GM13977 (cell line): Measurements from ENCODE around the gene ACADL.

Experiments used
- DNase-seq: peaks from one replicate; pipeline ENCODE4 v3.0.0; 2012; ENCODE audit warnings: low spot score
- in situ Hi-C: fragments of 300-500 bp; cut with MboI; formaldehyde crosslinking; loops from one replicate; pipeline ENCODE4 v1.12.0; 2022; ENCODE audit warnings: low sequenced_read_pairs, low pct_unique_long_range_greater_than_20kb, mixed read lengths, inconsistent platforms; ENCODE audit not compliant: unreplicated experiment
- TF ChIP-seq, protein P1 (sequence below): IDR thresholded peaks from 2 replicates; pipeline ENCODE4 v1.5.1; 2012; ENCODE audit warnings: mild to moderate bottlenecking, control low read depth; ENCODE audit not compliant: insufficient read depth; ENCODE audit errors: extremely low read depth, missing control alignments

Gene ACADL

GRCh38 chr2:210215120-210215519, 10.1 kb downstream of the ACADL start:
- TF ChIP-seq, protein P1, sequence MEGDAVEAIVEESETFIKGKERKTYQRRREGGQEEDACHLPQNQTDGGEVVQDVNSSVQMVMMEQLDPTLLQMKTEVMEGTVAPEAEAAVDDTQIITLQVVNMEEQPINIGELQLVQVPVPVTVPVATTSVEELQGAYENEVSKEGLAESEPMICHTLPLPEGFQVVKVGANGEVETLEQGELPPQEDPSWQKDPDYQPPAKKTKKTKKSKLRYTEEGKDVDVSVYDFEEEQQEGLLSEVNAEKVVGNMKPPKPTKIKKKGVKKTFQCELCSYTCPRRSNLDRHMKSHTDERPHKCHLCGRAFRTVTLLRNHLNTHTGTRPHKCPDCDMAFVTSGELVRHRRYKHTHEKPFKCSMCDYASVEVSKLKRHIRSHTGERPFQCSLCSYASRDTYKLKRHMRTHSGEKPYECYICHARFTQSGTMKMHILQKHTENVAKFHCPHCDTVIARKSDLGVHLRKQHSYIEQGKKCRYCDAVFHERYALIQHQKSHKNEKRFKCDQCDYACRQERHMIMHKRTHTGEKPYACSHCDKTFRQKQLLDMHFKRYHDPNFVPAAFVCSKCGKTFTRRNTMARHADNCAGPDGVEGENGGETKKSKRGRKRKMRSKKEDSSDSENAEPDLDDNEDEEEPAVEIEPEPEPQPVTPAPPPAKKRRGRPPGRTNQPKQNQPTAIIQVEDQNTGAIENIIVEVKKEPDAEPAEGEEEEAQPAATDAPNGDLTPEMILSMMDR, result no peak
- in situ Hi-C loops, result no loop called here
- DNase-seq, result no peak

- TF ChIP-seq, protein P1, result no peak
- no peak for DNase-seq
- in situ Hi-C loops, result no loop called here
Observed at GRCh38 chr2:210210185-210210584, 15.1 kb downstream of the ACADL start.

DNA sequence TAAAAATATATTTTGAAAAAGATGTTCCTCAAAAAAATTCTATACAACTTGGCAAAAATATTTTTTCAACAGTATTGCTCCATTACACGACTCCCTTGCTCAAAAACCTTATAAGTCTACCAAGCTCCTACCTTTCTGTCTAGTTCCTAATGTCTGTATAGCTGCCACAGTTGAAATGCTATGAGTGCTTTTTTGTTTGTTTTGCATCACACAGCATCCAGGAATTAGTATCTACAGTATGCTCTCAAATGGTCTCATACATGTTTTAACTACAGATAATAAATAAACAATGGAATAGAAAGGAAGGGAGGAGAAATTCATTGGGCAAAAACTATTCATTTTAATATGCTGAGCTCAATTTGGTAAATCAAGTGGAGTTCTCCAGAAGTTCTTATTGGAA, 17.3 kb downstream of the ACADL start:
- in situ Hi-C loops, result no loop called here
- TF ChIP-seq, protein P1, result no peak
- no peak for DNase-seq

DNA sequence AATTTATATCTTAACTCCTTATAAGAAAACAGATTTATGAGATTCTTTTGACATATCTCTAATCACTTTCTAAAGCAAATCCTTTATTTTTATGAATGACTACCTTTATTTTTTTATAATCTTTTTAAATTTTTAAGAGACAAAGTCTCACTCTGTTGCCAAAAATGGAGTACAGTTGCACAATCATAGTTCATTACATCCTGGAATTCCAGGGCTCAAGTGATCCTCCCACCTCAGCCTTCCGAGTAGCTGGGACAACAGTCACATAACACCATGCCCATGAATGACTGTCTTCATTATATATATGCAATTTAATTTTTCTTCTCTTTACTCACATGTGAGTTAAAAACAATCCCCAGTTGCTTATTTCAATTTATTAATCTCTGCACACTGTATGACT, 21.7 kb downstream of the ACADL start:
- in situ Hi-C loops, result no loop called here
- TF ChIP-seq, protein P1, result no peak
- no peak for DNase-seq

DNA sequence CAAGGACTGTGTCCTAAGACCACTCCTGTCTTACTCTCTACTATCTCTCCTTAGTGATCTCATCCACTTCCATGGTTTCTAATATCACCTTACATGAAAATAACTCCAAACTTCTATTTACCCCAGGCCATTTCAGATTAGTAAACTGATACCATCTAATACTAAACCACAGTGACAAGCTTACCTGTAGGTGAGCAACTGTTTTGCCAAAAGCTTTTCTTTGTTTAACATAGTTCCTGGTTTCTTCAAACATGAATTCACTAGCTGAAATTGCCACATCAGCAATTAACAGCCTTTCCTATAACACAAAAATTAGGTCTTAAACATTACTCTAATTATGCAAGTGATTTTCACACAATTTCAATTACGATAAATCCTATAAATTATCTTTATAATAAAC, 22.1 kb downstream of the ACADL start:
- no peak for DNase-seq
- in situ Hi-C loops, result no loop called here
- TF ChIP-seq, protein P1, result no peak

DNA sequence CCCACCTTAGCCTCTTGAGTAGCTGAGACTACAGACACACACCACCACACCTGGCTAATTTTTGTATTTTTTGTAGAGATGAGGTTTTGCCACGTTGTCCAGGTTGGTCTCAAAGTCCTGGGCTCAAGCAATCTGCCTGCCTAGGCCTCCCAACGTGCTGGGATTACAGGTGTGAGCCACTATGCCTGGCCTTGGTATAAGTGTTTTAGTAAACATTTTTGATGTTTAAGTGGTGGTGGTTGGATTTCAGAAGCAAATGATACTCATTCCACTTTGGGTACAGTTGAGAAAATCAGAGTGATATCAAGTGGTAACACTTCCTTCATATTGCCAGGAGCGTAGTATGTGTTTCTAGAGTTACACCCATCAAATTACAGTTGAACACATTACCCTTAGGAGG, 25.4 kb downstream of the ACADL start:
- TF ChIP-seq, protein P1, result no peak
- DNase-seq, result no peak
- in situ Hi-C loops, result loop anchor here (10.0 kb wide), 1 partner anchor 225 kb away; no protein-coding TSS in a partner anchor
